ENCODE data around the gene GOT1. TPM values are rescaled to one million over a fixed set of nuclear protein-coding genes. Genes with fewer than 3 reads are reported as not detected.

The GOT1 gene
- total and polyA plus RNA-seq, 10 donors = 9.9 to 23.1 (median 15.5) TPM

- WGBS, 5 donors = 81 to 97% (median 93%) methylated on average over 4 of the region's 4 CpGs
- intact Hi-C loops (cut with DNase I; ENCODE audit: low total_unique reads) = no loop called here
- H3K9me3 ChIP-seq = no peaks in the 10 kb centered on the region
- H3K4me1 ChIP-seq = no peaks in the 10 kb centered on the region
- peaks cover under 1 to 57% (median 14%) of the 10 kb centered on the region in 6 donors for H3K36me3 ChIP-seq
- H3K27me3 ChIP-seq (replicated peaks in 1 of 7) = no peaks in the 10 kb centered on the region
- H3K4me3 ChIP-seq = no peak overlapping the region
- no peak for DNase-seq
- no peak overlapping the region for H3K27ac ChIP-seq
- no peak for TF ChIP-seq POLR2A (IDR thresholded peaks at IDR 0.05)
- no peak for TF ChIP-seq POLR2AphosphoS5 (IDR thresholded peaks at IDR 0.05)
- TF ChIP-seq CTCF (IDR thresholded peaks at IDR 0.05 in 8 of 11, conservative IDR thresholded peaks at IDR 0.05 in 3 of 11) = no peak
These were observed 19.5 kb downstream of the GOT1 start for GRCh38 chr10:99410876-99411275.

- TF ChIP-seq POLR2A (IDR thresholded peaks at IDR 0.05) = no peak
- no peak for TF ChIP-seq POLR2AphosphoS5 (IDR thresholded peaks at IDR 0.05)
- TF ChIP-seq CTCF (IDR thresholded peaks at IDR 0.05 in 8 of 11, conservative IDR thresholded peaks at IDR 0.05 in 3 of 11) = no peak
- no peak for DNase-seq
- Histone ChIP-seq H3K36me3 (peaks cover 3 to 65% (median 19%) of the 10 kb centered on the region in 6 donors), H3K9me3 (no peaks in the 10 kb centered on the region), H3K27me3 (replicated peaks in 1 of 7) (no peaks in the 10 kb centered on the region), H3K27ac (no peak overlapping the region), H3K4me1 (no peaks in the 10 kb centered on the region), H3K4me3 (no peak overlapping the region)
- 58 to 71% (median 64%) methylated on average over 1 of the region's 1 CpG for WGBS, 5 donors
- intact Hi-C loops (cut with DNase I; ENCODE audit: low total_unique reads) = no loop called here
These were observed 20.3 kb downstream of the GOT1 start for GRCh38 chr10:99410146-99410545.

- WGBS, 5 donors = 92 to 100% (median 96%) methylated on average over 3 of the region's 3 CpGs
- TF ChIP-seq CTCF (IDR thresholded peaks at IDR 0.05 in 8 of 11, conservative IDR thresholded peaks at IDR 0.05 in 3 of 11) (no peak), POLR2AphosphoS5 (IDR thresholded peaks at IDR 0.05) (no peak)
- no peak overlapping the region for H3K27ac ChIP-seq
- no peaks in the 10 kb centered on the region for H3K9me3 ChIP-seq
- intact Hi-C loops (cut with DNase I; ENCODE audit: low total_unique reads) = no loop called here
- H3K4me1 ChIP-seq = peaks cover 0 to 5% (median 0%) of the 10 kb centered on the region in 6 donors
- H3K36me3 ChIP-seq = peaks cover 3 to 92% (median 50%) of the 10 kb centered on the region in 6 donors
- H3K27me3 ChIP-seq (replicated peaks in 1 of 7) = no peaks in the 10 kb centered on the region
- no peak overlapping the region for H3K4me3 ChIP-seq
- DNase-seq = no peak
These were observed 24.3 kb downstream of the GOT1 start for GRCh38 chr10:99406149-99406548.

DNA sequence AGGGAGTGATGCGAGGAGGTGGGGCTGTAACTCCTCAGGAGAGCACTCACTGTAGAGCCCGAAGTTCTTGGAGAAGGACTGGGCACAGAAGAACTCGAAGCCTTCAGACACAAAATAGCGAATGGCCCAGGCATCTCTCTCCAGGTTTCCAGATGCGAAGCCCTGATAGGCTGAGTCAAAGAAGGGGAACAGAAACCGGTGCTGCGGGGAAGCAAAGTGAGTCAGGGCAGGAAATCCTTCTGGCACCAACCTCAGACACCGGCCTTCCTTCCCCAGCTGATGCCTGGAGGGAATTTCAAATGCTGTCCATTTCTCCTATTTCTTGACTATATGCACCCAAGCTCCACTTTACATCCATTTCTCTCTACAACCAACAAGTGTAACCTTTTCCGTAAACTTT is 26.8 kb downstream of the GOT1 start:
- intact Hi-C loops (cut with DNase I; ENCODE audit: low total_unique reads) = no loop called here
- Histone ChIP-seq H3K4me3 (no peak overlapping the region), H3K36me3 (peaks cover 3 to 99% (median 69%) of the 10 kb centered on the region in 6 donors), H3K9me3 (no peaks in the 10 kb centered on the region), H3K27me3 (replicated peaks in 1 of 7) (no peaks in the 10 kb centered on the region), H3K4me1 (peaks cover 0 to 5% (median 0%) of the 10 kb centered on the region in 6 donors), H3K27ac (no peak overlapping the region)
- DNase-seq = no peak
- 50 to 60% (median 57%) methylated on average over 9 of the region's 9 CpGs for WGBS, 5 donors
- no peak for TF ChIP-seq CTCF (IDR thresholded peaks at IDR 0.05 in 8 of 11, conservative IDR thresholded peaks at IDR 0.05 in 3 of 11)
- TF ChIP-seq POLR2A (IDR thresholded peaks at IDR 0.05) = no peak
- no peak for TF ChIP-seq POLR2AphosphoS5 (IDR thresholded peaks at IDR 0.05)
